Measurements from ENCODE around the gene ERVFRD-1. TPM values are rescaled to one million over a fixed set of nuclear protein-coding genes. Genes with fewer than 3 reads are reported as not detected.

Gene ERVFRD-1, protein sequence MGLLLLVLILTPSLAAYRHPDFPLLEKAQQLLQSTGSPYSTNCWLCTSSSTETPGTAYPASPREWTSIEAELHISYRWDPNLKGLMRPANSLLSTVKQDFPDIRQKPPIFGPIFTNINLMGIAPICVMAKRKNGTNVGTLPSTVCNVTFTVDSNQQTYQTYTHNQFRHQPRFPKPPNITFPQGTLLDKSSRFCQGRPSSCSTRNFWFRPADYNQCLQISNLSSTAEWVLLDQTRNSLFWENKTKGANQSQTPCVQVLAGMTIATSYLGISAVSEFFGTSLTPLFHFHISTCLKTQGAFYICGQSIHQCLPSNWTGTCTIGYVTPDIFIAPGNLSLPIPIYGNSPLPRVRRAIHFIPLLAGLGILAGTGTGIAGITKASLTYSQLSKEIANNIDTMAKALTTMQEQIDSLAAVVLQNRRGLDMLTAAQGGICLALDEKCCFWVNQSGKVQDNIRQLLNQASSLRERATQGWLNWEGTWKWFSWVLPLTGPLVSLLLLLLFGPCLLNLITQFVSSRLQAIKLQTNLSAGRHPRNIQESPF
- total RNA-seq: not detected in 2 replicates

GRCh38 chr6:11110921-11111768 lies at the start of gene ERVFRD-1:
TSS of gene ERVFRD-1 (minus strand) at chr6:11111725. CDS start at chr6:11105310, 6,415 bp downstream.

DNA sequence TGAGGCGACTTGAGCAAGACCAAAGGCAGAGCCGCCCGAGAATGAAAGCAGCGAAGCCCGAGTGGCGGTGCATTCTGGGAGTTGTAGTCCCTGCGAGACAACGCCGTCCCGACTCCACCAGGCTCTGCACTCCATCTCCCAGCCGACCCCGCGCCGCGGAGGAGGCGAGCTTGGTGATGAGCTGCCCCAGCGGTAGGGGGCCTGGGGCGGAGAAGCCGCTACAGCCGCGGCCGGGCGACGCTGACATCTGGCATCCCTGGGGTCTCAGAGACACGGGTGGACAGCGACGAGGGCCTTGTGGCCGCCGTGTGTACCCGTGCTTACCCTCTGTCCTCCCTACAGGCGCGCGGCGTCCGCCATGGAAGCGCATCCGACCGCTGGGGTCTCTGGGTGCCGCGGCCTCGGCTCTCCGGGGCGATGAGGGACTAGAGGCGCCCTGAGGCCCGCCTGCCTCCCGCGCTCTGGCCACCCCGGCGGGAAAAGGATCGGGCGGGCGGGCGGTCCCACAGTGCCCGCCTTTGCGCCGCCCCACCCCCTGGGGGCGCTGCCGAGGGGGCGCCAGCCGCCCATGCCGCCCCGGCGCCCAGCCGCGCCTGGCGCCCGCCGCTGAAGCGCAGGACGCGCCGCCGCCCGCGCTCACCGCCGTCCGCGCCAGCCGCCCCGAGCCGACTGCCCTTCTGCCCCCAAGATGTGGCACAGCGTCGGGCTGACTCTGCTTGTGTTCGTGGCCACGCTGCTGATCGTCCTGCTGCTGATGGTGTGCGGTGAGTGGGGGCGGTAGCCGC lies 17.7 kb downstream of the ERVFRD-1 start, which contains the start of gene SMIM13:
Gene SMIM13, plus strand, starts transcription at position 209 of the 785 bp plus-strand sequence. Its CDS starts 480 bp downstream, at position 689.

Small RNAs within 50 kb of the gene (small RNA-seq; reads per million reads assigned to genes)
- gene AL136139.1: not detected

Other genes starting within 250 kb of the ERVFRD-1 start
- not detected in 2 replicates for gene GCM2, start 229.7 kb downstream of the ERVFRD-1 start, total RNA-seq
- not detected in 2 replicates for gene SYCP2L, start 224.7 kb downstream of the ERVFRD-1 start, total RNA-seq
- not detected in 2 replicates for gene ELOVL2, start 67.4 kb downstream of the ERVFRD-1 start, total RNA-seq
- 16.8 and 17.9 TPM in 2 replicates for gene SMIM13, start 17.9 kb downstream of the ERVFRD-1 start, total RNA-seq
- gene NEDD9, start 120.9 kb upstream of the ERVFRD-1 start, total RNA-seq: 18.4 and 28.6 TPM in 2 replicates

All from thoracic aorta endothelial cell (primary cell).